ENCODE data around the gene IGF1R. TPM values are rescaled to one million over a fixed set of nuclear protein-coding genes. Genes with fewer than 3 reads are reported as not detected.

Gene IGF1R
- total and polyA plus RNA-seq, 2 donors (not counting 3 experiments of a cell fraction or from before 2014, with no cell fraction given), result 16.1 to 59.1 TPM

DNA sequence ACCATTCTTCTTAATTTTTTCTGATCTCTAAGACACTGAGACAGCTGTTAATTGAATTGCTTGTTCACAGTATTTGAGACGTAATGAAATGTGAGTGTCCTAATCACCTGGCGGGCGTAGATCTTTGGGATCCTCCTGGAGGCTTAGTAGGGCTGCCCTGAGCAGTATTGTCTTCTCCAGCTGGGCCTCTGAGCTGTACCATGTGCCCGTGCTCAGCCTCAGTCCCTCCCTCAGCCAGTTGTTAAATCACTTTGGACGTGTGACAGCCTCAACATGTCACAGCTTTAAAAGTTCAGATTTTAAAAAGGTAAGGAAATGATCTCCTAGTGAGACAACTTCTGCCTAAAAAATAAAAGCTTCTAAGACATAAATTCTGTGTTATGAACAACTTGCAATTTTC lies 35.5 kb downstream of the IGF1R start:
- TF ChIP-seq JUN (IDR thresholded peaks at IDR 0.05; ENCODE audit: borderline replicate concordance, insufficient read depth, insufficient read length, low read depth) (no peak), POLR2A (IDR thresholded peaks at IDR 0.05; ENCODE audit: low read depth, low read length) (no peak), POLR2AphosphoS5 (IDR thresholded peaks at IDR 0.05; ENCODE audit: insufficient read depth, low read depth, low read length) (no peak), GATA2 (IDR thresholded peaks at IDR 0.05; ENCODE audit: insufficient read depth, insufficient read length, low read depth, low read length) (no peak)
- TF ChIP-seq, protein P1, sequence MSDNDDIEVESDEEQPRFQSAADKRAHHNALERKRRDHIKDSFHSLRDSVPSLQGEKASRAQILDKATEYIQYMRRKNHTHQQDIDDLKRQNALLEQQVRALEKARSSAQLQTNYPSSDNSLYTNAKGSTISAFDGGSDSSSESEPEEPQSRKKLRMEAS (IDR thresholded peaks at IDR 0.05; ENCODE audit: insufficient read depth, insufficient read length), result no peak
- no peak overlapping the region for H3K4me2 ChIP-seq (ENCODE audit: insufficient read depth, low read length)
- no peak for DNase-seq (ENCODE audit: low read depth, low spot score)
- FAIRE-seq, result no peak
- peaks cover 36% of the 10 kb centered on the region for H3K79me2 ChIP-seq (ENCODE audit: control insufficient read depth, insufficient read depth, low read length)
- H3K9ac ChIP-seq (replicated peaks; ENCODE audit: extremely low read depth, insufficient read depth, low read length), result no peak overlapping the region
- no TSS peak for BruUV-seq (replicated peaks)
- dilution Hi-C loops (cut with MboI; ENCODE audit: extremely low pct_ligation_motif_present, low sequenced_read_pairs) (no loop called here), intact Hi-C loops (cut with micrococcal nuclease) (no loop called here)
- no peaks in the 10 kb centered on the region for H3K9me1 ChIP-seq (replicated peaks; ENCODE audit: control insufficient read depth, extremely low read depth, insufficient read depth, low read length)
- ChIA-PET POLR2A (no interaction called here), CTCF (interaction anchor here (0.9 to 1.3 kb wide), 3 partner anchors 18 to 375 kb away, joined by 4 to 5 read pairs (median 4); no protein-coding TSS in a partner anchor)
- H3K4me3 ChIP-seq (replicated peaks in 1 of 3; ENCODE audit: insufficient read depth in 1 of 3, low read depth in 1 of 3, low read length in 3 of 3), result no peak overlapping the region
- no peaks in the 10 kb centered on the region for H3K27me3 ChIP-seq (ENCODE audit: control insufficient read depth in 2 of 2, insufficient read depth in 2 of 2, low read length in 2 of 2)
- H3K36me3 ChIP-seq (ENCODE audit: control insufficient read depth in 2 of 2, extremely low read depth in 1 of 2, insufficient read depth in 2 of 2, low read length in 2 of 2), result no peaks in the 10 kb centered on the region
- no peak overlapping the region for H2AFZ ChIP-seq (ENCODE audit: low read depth, low read length)
- no peaks in the 10 kb centered on the region for H3K9me3 ChIP-seq (replicated peaks; ENCODE audit: control insufficient read depth, insufficient read depth, low read length)
- H3K27ac ChIP-seq (ENCODE audit: insufficient read depth, low read depth, low read length), result no peak overlapping the region
- H3K4me1 ChIP-seq (ENCODE audit: control insufficient read depth, extremely low read depth, insufficient read depth, low read length), result no peaks in the 10 kb centered on the region
- H4K20me1 ChIP-seq (replicated peaks; ENCODE audit: control insufficient read depth, extremely low read depth, insufficient read depth, low read length), result no peaks in the 10 kb centered on the region

DNA sequence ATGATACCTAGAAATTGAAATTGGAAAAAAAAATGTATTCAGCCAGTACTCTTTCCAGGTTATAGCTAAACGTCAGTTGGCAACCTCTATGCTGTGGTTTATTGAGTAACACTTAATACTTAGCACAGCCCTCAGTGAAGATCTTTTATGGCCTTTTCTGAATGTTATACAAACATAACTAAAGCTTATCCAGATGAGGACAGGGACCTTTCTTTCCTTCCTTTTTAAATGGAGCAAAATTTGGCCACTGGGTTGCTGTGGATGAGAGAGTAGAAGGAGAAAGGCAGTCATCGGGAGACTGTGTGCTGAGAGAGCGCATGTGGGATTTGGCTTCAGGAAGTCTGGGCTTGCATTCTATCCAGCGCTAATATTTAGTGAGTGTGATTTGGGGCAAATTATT lies 36.1 kb downstream of the IGF1R start:
- CTCF ChIA-PET, result interaction anchor here (0.7 to 1.3 kb wide), 4 partner anchors 17 to 374 kb away, joined by 4 to 5 read pairs (median 4); no protein-coding TSS in a partner anchor
- TF ChIP-seq GATA2 (IDR thresholded peaks at IDR 0.05; ENCODE audit: insufficient read depth, insufficient read length, low read depth, low read length), result no peak
- TF ChIP-seq EZH2 (IDR thresholded peaks at IDR 0.05; ENCODE audit: borderline replicate concordance, low read depth, low read length, severe bottlenecking), result no peak
- no peak for TF ChIP-seq POLR2AphosphoS5 (IDR thresholded peaks at IDR 0.05; ENCODE audit: insufficient read depth, low read depth, low read length)
- TF ChIP-seq JUN (IDR thresholded peaks at IDR 0.05; ENCODE audit: borderline replicate concordance, insufficient read depth, insufficient read length, low read depth), result no peak
- TF ChIP-seq, protein P2, sequence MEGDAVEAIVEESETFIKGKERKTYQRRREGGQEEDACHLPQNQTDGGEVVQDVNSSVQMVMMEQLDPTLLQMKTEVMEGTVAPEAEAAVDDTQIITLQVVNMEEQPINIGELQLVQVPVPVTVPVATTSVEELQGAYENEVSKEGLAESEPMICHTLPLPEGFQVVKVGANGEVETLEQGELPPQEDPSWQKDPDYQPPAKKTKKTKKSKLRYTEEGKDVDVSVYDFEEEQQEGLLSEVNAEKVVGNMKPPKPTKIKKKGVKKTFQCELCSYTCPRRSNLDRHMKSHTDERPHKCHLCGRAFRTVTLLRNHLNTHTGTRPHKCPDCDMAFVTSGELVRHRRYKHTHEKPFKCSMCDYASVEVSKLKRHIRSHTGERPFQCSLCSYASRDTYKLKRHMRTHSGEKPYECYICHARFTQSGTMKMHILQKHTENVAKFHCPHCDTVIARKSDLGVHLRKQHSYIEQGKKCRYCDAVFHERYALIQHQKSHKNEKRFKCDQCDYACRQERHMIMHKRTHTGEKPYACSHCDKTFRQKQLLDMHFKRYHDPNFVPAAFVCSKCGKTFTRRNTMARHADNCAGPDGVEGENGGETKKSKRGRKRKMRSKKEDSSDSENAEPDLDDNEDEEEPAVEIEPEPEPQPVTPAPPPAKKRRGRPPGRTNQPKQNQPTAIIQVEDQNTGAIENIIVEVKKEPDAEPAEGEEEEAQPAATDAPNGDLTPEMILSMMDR (IDR thresholded peaks at IDR 0.05; ENCODE audit: extremely low read depth in 1 of 2, insufficient read depth in 1 of 2, low read depth in 1 of 2, low read length in 2 of 2), result no peak
- TF ChIP-seq MYC (IDR thresholded peaks at IDR 0.05; ENCODE audit: low read depth, low read length), result no peak
- TF ChIP-seq POLR2A (IDR thresholded peaks at IDR 0.05; ENCODE audit: low read depth, low read length), result no peak
- no peak for TF ChIP-seq FOS (IDR thresholded peaks at IDR 0.05; ENCODE audit: borderline replicate concordance, insufficient read depth, low read length)
- TF ChIP-seq, protein P1 (IDR thresholded peaks at IDR 0.05; ENCODE audit: insufficient read depth, insufficient read length), result no peak
- intact Hi-C loops (cut with micrococcal nuclease) (no loop called here), dilution Hi-C loops (cut with MboI; ENCODE audit: extremely low pct_ligation_motif_present, low sequenced_read_pairs) (no loop called here)
- H3K4me1 ChIP-seq (ENCODE audit: control insufficient read depth, extremely low read depth, insufficient read depth, low read length), result no peaks in the 10 kb centered on the region
- H3K4me2 ChIP-seq (ENCODE audit: insufficient read depth, low read length), result no peak overlapping the region
- no peak overlapping the region for H3K4me3 ChIP-seq (replicated peaks in 1 of 3; ENCODE audit: insufficient read depth in 1 of 3, low read depth in 1 of 3, low read length in 3 of 3)
- no peak overlapping the region for H2AFZ ChIP-seq (ENCODE audit: low read depth, low read length)
- no peaks in the 10 kb centered on the region for H3K36me3 ChIP-seq (ENCODE audit: control insufficient read depth in 2 of 2, extremely low read depth in 1 of 2, insufficient read depth in 2 of 2, low read length in 2 of 2)
- no TSS peak for BruUV-seq (replicated peaks)
- peaks cover 31% of the 10 kb centered on the region for H3K79me2 ChIP-seq (ENCODE audit: control insufficient read depth, insufficient read depth, low read length)
- H3K9me3 ChIP-seq (replicated peaks; ENCODE audit: control insufficient read depth, insufficient read depth, low read length), result no peaks in the 10 kb centered on the region
- no peak overlapping the region for H3K9ac ChIP-seq (replicated peaks; ENCODE audit: extremely low read depth, insufficient read depth, low read length)
- no peak overlapping the region for H3K27ac ChIP-seq (ENCODE audit: insufficient read depth, low read depth, low read length)
- H3K9me1 ChIP-seq (replicated peaks; ENCODE audit: control insufficient read depth, extremely low read depth, insufficient read depth, low read length), result no peaks in the 10 kb centered on the region
- H3K27me3 ChIP-seq (ENCODE audit: control insufficient read depth in 2 of 2, insufficient read depth in 2 of 2, low read length in 2 of 2), result no peaks in the 10 kb centered on the region
- DNase-seq (ENCODE audit: low read depth, low spot score) (no peak), FAIRE-seq (no peak)
- H4K20me1 ChIP-seq (replicated peaks; ENCODE audit: control insufficient read depth, extremely low read depth, insufficient read depth, low read length), result no peaks in the 10 kb centered on the region
- POLR2A ChIA-PET, result no interaction called here
